ENCODE results near the gene SLC17A7.
"Not testable (repeated sequence)": the region's sequence is repeated elsewhere in the genome, so short reads cannot be mapped to it uniquely, and the experiment has no call there.

The SLC17A7 gene

GRCh38 chr19:49445997-49446396, 4.7 kb upstream of the SLC17A7 start:
- TF ChIP-seq CTCF (IDR thresholded peaks at IDR 0.05; ENCODE audit: extremely low read depth, insufficient read depth, missing control alignments): no peak
- DNase-seq (ENCODE audit: low spot score): no peak
- in situ Hi-C loops (cut with MboI; ENCODE audit: low pct_unique_long_range_greater_than_20kb, low sequenced_read_pairs, unreplicated experiment): no loop called here

- DNase-seq (ENCODE audit: low spot score); in situ Hi-C loops (cut with MboI; ENCODE audit: low pct_unique_long_range_greater_than_20kb, low sequenced_read_pairs, unreplicated experiment): not testable (repeated sequence)
These were observed 2.9 kb upstream of the SLC17A7 start for GRCh38 chr19:49444100-49444700.

GRCh38 chr19:49443366-49444099, 2.2 kb upstream of the SLC17A7 start:
- peak; percentile 94 for DNase-seq (ENCODE audit: low spot score)
- TF ChIP-seq CTCF (IDR thresholded peaks at IDR 0.05; ENCODE audit: extremely low read depth, insufficient read depth, missing control alignments): peak; percentile 96
- in situ Hi-C loops (cut with MboI; ENCODE audit: low pct_unique_long_range_greater_than_20kb, low sequenced_read_pairs, unreplicated experiment): no loop called here

GRCh38 chr19:49442771-49443365, 1.5 kb upstream of the SLC17A7 start:
- TF ChIP-seq CTCF (IDR thresholded peaks at IDR 0.05; ENCODE audit: extremely low read depth, insufficient read depth, missing control alignments): no peak
- DNase-seq (ENCODE audit: low spot score): peak; percentile 86
- in situ Hi-C loops (cut with MboI; ENCODE audit: low pct_unique_long_range_greater_than_20kb, low sequenced_read_pairs, unreplicated experiment): no loop called here

GRCh38 chr19:49442354-49442753, 1.0 kb upstream of the SLC17A7 start:
- in situ Hi-C loops (cut with MboI; ENCODE audit: low pct_unique_long_range_greater_than_20kb, low sequenced_read_pairs, unreplicated experiment): no loop called here
- no peak for TF ChIP-seq CTCF (IDR thresholded peaks at IDR 0.05; ENCODE audit: extremely low read depth, insufficient read depth, missing control alignments)
- DNase-seq (ENCODE audit: low spot score): no peak

- in situ Hi-C loops (cut with MboI; ENCODE audit: low pct_unique_long_range_greater_than_20kb, low sequenced_read_pairs, unreplicated experiment): no loop called here
- TF ChIP-seq CTCF (IDR thresholded peaks at IDR 0.05; ENCODE audit: extremely low read depth, insufficient read depth, missing control alignments): no peak
These were observed 628 bp upstream of the SLC17A7 start for GRCh38 chr19:49441960-49442350.

More at GRCh38 chr19:49441960-49442350, 628 bp upstream of the SLC17A7 start:
- no peak for DNase-seq (ENCODE audit: low spot score)
